GM12878 (cell line): ENCODE data around the gene SMIM10L1. TPM values are rescaled to one million over a fixed set of nuclear protein-coding genes. Genes with fewer than 3 reads are reported as not detected.

Experiments
- CREM ChIP-seq: IDR thresholded peaks from 2 replicates; pipeline ENCODE4 v1.6.1; 2014; ENCODE audit warnings: antibody characterized with exemption, low read depth
- DPF2 ChIP-seq: fragments of 450-650 bp; IDR thresholded peaks from 2 replicates; pipeline ENCODE4 v1.6.1; 2017; ENCODE audit warnings: mild to moderate bottlenecking
- ESRRA ChIP-seq: IDR thresholded peaks from 2 replicates; pipeline ENCODE4 v1.6.1; 2012; ENCODE audit warnings: mild to moderate bottlenecking, low read length, improper control_type of control experiment
- HSF1 ChIP-seq: fragments of 150-350 bp; IDR thresholded peaks from 2 replicates; pipeline ENCODE4 v1.6.1; 2014; ENCODE audit warnings: mild to moderate bottlenecking, low read depth, low read length
- NR2F1 ChIP-seq: fragments of 450-650 bp; conservative IDR thresholded peaks from 2 replicates; pipeline ENCODE4 v1.6.1; 2017; ENCODE audit warnings: mild to moderate bottlenecking
- POLR2AphosphoS2 ChIP-seq: IDR thresholded peaks from 2 replicates; pipeline ENCODE4 v1.6.1; 2011; ENCODE audit warnings: low read depth, mild to moderate bottlenecking, low read length, improper control_type of control experiment, moderate library complexity
- POLR2AphosphoS5 ChIP-seq: IDR thresholded peaks from 2 replicates; pipeline ENCODE4 v1.6.1; 2011; ENCODE audit warnings: mild to moderate bottlenecking, low read length, inconsistent platforms
- RELB ChIP-seq: fragments of 450-650 bp; IDR thresholded peaks from 2 replicates; pipeline ENCODE4 v1.6.1; 2017; ENCODE audit warnings: low read depth, mild to moderate bottlenecking, moderate library complexity
- SIN3A ChIP-seq: IDR thresholded peaks from 2 replicates; pipeline ENCODE4 v1.6.1; 2012; ENCODE audit warnings: low read depth, low read length, improper control_type of control experiment
- SRF ChIP-seq, 2 experiments: IDR thresholded peaks; 2 replicates each; pipeline ENCODE4 v1.6.1; 2011; ENCODE audit warnings: low read depth in 2 of 2, low read length in 2 of 2, mild to moderate bottlenecking in 1 of 2, moderate library complexity in 1 of 2
- STAT1 ChIP-seq: fragments of 450-650 bp; conservative IDR thresholded peaks from 2 replicates; pipeline ENCODE4 v1.6.1; 2014; ENCODE audit warnings: antibody characterized with exemption, mild to moderate bottlenecking
- TCF3 ChIP-seq: IDR thresholded peaks from 2 replicates; pipeline ENCODE4 v1.6.1; 2012; ENCODE audit warnings: low read depth, mild to moderate bottlenecking, low read length, borderline replicate concordance; ENCODE audit not compliant: insufficient read depth
- YBX1 ChIP-seq: fragments of 450-650 bp; IDR thresholded peaks from 2 replicates; pipeline ENCODE4 v1.6.1; 2016; ENCODE audit warnings: antibody characterized with exemption
- ZBTB40 ChIP-seq: fragments of 450-650 bp; IDR thresholded peaks from 2 replicates; pipeline ENCODE4 v1.6.1; 2016; ENCODE audit warnings: mild to moderate bottlenecking, moderate library complexity, borderline replicate concordance
- polyA plus RNA-seq, 11 experiments: library from polyadenylated mRNA; depleted of rRNA in 4 of 11; unstranded in 6 of 11; stranded (reverse) in 5 of 11; fragments of >200 nt; fragmentation: Nextera tagmentation in 4 of 11; fragmentation: Illumina TruSeq in 1 of 11; extraction: Ambion mirVana in 4 of 11; extraction: Trizol in 1 of 11; gene quantifications; 1 replicate in 1 of 11; 2 replicates in 10 of 11; pipeline versions ENCODE4 v1.2.1 to v1.2.3, GENCODE V29; 2011 to 2016; ENCODE audit warnings: inconsistent platforms in 2 of 11, missing spikeins in 2 of 11, low read depth in 1 of 11
- total RNA-seq, 4 experiments: library from RNA; depleted of rRNA in 3 of 4; stranded (reverse); fragments of >200 nt in 3 of 4; fragmentation: Illumina TruSeq in 1 of 4; extraction: Trizol in 1 of 4; gene quantifications; 2 replicates each; pipeline versions ENCODE4 v1.2.1 to v1.2.3, GENCODE V29; 2013 to 2021
- TF ChIP-seq, protein P1 (sequence below): IDR thresholded peaks from 2 replicates; pipeline ENCODE4 v1.6.1; 2012; ENCODE audit warnings: low read depth, low read length, improper control_type of control experiment
- TF ChIP-seq, protein P2 (sequence below): IDR thresholded peaks from 2 replicates; pipeline ENCODE4 v1.6.1; 2011; ENCODE audit warnings: borderline replicate concordance, low read depth, mild to moderate bottlenecking, moderate library complexity, low read length; ENCODE audit not compliant: insufficient read depth, poor library complexity, severe bottlenecking
- TF ChIP-seq, protein P3 (sequence below): fragments of 450-650 bp; IDR thresholded peaks from 2 replicates; pipeline ENCODE4 v1.6.1; 2016; ENCODE audit warnings: mild to moderate bottlenecking

SMIM10L1 gene
- total and polyA plus RNA-seq, 10 of the 15 experiments (the other 5 are each of a cell fraction or from before 2014, with no cell fraction given) = 3.3 to 10.5 (median 7.6) TPM

- TF ChIP-seq ZBTB40 (peak; percentile 24; the same call in 1 of the 2 replicates), CREM (peak; percentile 58; the same call in 1 of the 2 replicates), YBX1 (no peak), RELB (peak; percentile 43; the same call in 1 of the 2 replicates), POLR2AphosphoS5 (peak; percentile 90), TCF3 (0 out of 2 replicates have a peak, but pooled peaks have one; percentile 24), NR2F1 (peak; percentile 52; the same call in 1 of the 2 replicates), DPF2 (peak; percentile 79), STAT1 (0 out of 2 replicates have a peak, but pooled peaks have one; percentile 20), SIN3A (peak; percentile 24; the same call in 1 of the 2 replicates), HSF1 (no peak), SRF (IDR thresholded peaks at IDR 0.05; ENCODE audit: low read depth in 2 of 2, low read length in 2 of 2) (0 out of 4 replicates have a peak, but pooled peaks of 1 of the 2 experiments have one; percentile 24), ESRRA (no peak), POLR2AphosphoS2 (peak; percentile 86)
- TF ChIP-seq, protein P1, sequence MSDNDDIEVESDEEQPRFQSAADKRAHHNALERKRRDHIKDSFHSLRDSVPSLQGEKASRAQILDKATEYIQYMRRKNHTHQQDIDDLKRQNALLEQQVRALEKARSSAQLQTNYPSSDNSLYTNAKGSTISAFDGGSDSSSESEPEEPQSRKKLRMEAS = 0 out of 2 replicates have a peak, but pooled peaks have one; percentile 29
- TF ChIP-seq, protein P2, sequence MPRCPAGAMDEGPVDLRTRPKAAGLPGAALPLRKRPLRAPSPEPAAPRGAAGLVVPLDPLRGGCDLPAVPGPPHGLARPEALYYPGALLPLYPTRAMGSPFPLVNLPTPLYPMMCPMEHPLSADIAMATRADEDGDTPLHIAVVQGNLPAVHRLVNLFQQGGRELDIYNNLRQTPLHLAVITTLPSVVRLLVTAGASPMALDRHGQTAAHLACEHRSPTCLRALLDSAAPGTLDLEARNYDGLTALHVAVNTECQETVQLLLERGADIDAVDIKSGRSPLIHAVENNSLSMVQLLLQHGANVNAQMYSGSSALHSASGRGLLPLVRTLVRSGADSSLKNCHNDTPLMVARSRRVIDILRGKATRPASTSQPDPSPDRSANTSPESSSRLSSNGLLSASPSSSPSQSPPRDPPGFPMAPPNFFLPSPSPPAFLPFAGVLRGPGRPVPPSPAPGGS = peak; percentile 9
- TF ChIP-seq, protein P3, sequence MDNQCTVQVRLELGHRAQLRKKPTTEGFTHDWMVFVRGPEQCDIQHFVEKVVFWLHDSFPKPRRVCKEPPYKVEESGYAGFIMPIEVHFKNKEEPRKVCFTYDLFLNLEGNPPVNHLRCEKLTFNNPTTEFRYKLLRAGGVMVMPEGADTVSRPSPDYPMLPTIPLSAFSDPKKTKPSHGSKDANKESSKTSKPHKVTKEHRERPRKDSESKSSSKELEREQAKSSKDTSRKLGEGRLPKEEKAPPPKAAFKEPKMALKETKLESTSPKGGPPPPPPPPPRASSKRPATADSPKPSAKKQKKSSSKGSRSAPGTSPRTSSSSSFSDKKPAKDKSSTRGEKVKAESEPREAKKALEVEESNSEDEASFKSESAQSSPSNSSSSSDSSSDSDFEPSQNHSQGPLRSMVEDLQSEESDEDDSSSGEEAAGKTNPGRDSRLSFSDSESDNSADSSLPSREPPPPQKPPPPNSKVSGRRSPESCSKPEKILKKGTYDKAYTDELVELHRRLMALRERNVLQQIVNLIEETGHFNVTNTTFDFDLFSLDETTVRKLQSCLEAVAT = peak; percentile 49; the same call in 1 of the 2 replicates
Measured at GRCh38 chr12:11171145-11171968, at the start of gene SMIM10L1 (continued).
